ENCODE measurements around the gene ACOXL.

The ACOXL gene

GRCh38 chr2:110994250-110994961 is 262.0 kb downstream of the ACOXL start:
- Histone ChIP-seq H3K4me1 (no peaks in the 10 kb centered on the region), H3K4me3 (ENCODE audit: low read depth, low read length) (no peak overlapping the region), H3K9me3 (no peaks in the 10 kb centered on the region), H3K36me3 (no peaks in the 10 kb centered on the region), H3K27me3 (no peaks in the 10 kb centered on the region)
- no peak for DNase-seq
- TF ChIP-seq CTCF (IDR thresholded peaks at IDR 0.05; ENCODE audit: low read depth, low read length) = no peak

- no peaks in the 10 kb centered on the region for H3K36me3 ChIP-seq
- H3K27me3 ChIP-seq = no peaks in the 10 kb centered on the region
- no peak for TF ChIP-seq CTCF (IDR thresholded peaks at IDR 0.05; ENCODE audit: low read depth, low read length)
- no peaks in the 10 kb centered on the region for H3K4me1 ChIP-seq
- DNase-seq = no peak
- no peak overlapping the region for H3K4me3 ChIP-seq (ENCODE audit: low read depth, low read length)
- no peaks in the 10 kb centered on the region for H3K9me3 ChIP-seq
These were observed 263.5 kb downstream of the ACOXL start for GRCh38 chr2:110995911-110996310.

GRCh38 chr2:110997331-110998045 is 265.1 kb downstream of the ACOXL start:
- Histone ChIP-seq H3K4me3 (ENCODE audit: low read depth, low read length) (no peak overlapping the region), H3K27me3 (no peaks in the 10 kb centered on the region), H3K4me1 (no peaks in the 10 kb centered on the region), H3K9me3 (no peaks in the 10 kb centered on the region), H3K36me3 (no peaks in the 10 kb centered on the region)
- no peak for DNase-seq
- TF ChIP-seq CTCF (IDR thresholded peaks at IDR 0.05; ENCODE audit: low read depth, low read length) = no peak

GRCh38 chr2:110998311-110998710 is 265.9 kb downstream of the ACOXL start:
- no peaks in the 10 kb centered on the region for H3K27me3 ChIP-seq
- H3K4me1 ChIP-seq = no peaks in the 10 kb centered on the region
- no peak overlapping the region for H3K4me3 ChIP-seq (ENCODE audit: low read depth, low read length)
- DNase-seq = no peak
- no peak for TF ChIP-seq CTCF (IDR thresholded peaks at IDR 0.05; ENCODE audit: low read depth, low read length)
- H3K36me3 ChIP-seq = no peaks in the 10 kb centered on the region
- H3K9me3 ChIP-seq = no peaks in the 10 kb centered on the region

GRCh38 chr2:110999626-111000025 is 267.3 kb downstream of the ACOXL start:
- no peaks in the 10 kb centered on the region for H3K9me3 ChIP-seq
- H3K36me3 ChIP-seq = no peaks in the 10 kb centered on the region
- no peak for TF ChIP-seq CTCF (IDR thresholded peaks at IDR 0.05; ENCODE audit: low read depth, low read length)
- no peaks in the 10 kb centered on the region for H3K4me1 ChIP-seq
- H3K4me3 ChIP-seq (ENCODE audit: low read depth, low read length) = no peak overlapping the region
- no peak for DNase-seq
- H3K27me3 ChIP-seq = no peaks in the 10 kb centered on the region

GRCh38 chr2:111005307-111005706 is 272.9 kb downstream of the ACOXL start:
- no peak for TF ChIP-seq CTCF (IDR thresholded peaks at IDR 0.05; ENCODE audit: low read depth, low read length)
- Histone ChIP-seq H3K4me3 (ENCODE audit: low read depth, low read length) (no peak overlapping the region), H3K9me3 (no peaks in the 10 kb centered on the region), H3K36me3 (no peaks in the 10 kb centered on the region), H3K27me3 (no peaks in the 10 kb centered on the region), H3K4me1 (no peaks in the 10 kb centered on the region)
- DNase-seq = no peak
